NCI-H748 (cell line): ENCODE results near the gene MAP3K2.

Source experiments
- DNase-seq: peaks from one replicate; lab custom pipeline; 2025; ENCODE audit not compliant: unreplicated experiment; lab: John Stamatoyannopoulos, UW

The MAP3K2 gene

DNA sequence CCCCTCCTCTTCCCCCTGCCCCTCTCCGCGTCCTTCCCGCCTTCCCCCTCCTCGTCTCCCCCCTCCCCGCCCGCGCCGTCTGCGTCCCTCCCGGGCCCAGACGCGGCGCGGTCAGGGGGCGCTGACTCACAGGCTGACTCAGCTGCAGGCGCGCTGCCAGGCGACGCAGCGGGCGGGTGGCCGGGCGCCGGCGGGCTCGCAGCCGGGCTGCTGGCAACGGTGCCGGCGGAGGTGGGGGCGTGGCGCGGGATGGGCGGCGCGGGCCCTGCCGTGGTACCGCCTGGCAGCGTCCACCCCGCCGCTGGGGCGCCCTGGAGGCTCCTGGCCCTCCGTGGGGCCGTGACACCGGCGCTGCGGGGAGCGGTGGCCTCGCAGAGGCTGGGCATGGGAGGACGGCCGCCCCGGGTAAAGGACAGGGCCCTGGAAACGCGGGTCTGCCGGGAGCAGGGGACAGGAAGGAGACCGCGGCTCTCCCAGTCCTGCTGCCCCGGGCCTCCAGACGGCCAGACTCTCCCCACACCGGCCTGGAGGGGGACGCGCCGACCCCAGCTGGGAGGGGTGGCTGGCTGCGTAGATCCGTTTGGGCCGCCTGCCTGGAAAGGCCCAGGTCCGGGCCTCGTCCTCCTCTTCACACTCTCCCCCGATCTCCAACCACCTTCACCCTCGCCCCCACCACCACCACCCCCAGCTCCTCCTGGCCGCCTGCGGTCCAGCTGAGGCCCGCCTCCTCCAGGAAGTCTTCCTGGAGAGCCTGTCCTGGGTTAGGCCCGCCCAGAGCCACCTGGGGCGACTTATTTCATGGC, 20.4 kb upstream of the MAP3K2 start:
- peak; percentile 86 for DNase-seq

DNA sequence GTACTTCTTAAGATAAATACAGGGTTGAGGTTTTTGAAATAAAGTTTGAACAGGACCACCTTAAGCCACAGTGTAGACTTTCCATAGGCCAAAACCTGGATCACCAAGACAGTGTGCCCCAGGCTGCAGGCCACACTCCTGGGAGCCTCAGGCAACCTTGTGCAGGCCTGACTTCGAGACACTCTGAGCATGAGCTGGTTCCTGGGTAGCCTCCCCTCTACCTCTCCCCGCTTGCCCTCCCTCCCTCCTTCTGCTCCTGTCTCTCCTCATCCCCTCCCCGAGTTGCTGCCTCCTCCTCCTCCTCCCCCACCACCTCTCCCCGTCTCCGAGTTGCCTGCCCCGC, 19.9 kb upstream of the MAP3K2 start:
- DNase-seq, result no peak

DNA sequence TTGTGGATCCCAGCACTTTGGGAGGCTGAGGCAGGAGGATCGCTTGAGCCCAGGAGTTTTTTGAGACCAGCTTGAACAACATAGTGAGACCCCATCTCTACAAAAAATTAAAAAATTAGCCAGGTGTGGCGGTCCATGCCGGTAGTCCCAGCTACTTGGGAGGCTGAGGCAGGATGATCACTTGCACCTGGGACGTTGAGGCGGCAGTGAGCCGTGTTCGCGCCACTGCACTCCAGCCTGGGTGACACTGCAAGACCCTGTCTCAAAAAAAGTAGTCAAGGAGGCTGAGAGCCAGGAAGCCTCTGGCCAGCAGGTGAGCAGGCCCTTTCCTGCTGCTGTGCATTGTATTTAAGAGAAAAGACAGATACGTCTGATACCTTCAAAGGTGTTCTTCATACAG, 19.3 kb upstream of the MAP3K2 start:
- DNase-seq, result no peak

DNA sequence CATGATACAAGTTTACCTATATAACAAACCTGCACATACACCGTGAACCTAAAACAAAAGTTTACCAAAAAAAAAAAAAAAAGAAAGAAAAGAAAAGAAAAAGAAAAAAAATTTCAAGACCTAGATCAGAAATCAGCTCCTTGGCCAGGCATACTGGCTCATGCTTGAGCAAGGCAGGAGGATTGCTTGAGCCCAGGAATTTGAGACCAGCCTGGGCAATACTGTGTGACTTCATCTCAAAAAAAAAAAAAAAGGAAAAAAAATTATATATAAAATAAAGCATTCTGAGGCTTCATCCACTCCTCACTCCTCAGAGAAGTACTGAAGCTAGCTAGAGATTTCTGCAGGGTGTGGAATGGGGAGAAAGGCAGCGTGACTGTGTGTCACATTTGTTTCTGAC, 18.7 kb upstream of the MAP3K2 start:
- DNase-seq, result no peak

DNA sequence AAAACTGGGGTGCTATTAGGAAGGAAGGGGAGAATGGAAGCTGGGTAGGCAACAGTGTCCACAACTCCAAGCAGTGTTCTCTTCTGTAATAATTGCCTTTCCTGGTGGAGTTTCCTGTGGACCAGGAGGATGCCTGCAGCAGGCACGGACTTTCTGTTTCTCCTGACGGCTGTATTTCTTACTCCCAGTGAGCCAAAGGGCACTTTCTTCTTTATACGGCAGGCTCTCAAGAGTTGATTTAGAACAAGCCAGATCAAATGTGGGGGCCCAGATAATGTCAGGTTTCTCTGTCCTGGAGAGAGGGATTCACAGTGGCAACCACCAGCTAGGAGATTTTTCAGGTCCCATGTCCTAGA, 17.5 kb upstream of the MAP3K2 start:
- DNase-seq, result no peak

DNA sequence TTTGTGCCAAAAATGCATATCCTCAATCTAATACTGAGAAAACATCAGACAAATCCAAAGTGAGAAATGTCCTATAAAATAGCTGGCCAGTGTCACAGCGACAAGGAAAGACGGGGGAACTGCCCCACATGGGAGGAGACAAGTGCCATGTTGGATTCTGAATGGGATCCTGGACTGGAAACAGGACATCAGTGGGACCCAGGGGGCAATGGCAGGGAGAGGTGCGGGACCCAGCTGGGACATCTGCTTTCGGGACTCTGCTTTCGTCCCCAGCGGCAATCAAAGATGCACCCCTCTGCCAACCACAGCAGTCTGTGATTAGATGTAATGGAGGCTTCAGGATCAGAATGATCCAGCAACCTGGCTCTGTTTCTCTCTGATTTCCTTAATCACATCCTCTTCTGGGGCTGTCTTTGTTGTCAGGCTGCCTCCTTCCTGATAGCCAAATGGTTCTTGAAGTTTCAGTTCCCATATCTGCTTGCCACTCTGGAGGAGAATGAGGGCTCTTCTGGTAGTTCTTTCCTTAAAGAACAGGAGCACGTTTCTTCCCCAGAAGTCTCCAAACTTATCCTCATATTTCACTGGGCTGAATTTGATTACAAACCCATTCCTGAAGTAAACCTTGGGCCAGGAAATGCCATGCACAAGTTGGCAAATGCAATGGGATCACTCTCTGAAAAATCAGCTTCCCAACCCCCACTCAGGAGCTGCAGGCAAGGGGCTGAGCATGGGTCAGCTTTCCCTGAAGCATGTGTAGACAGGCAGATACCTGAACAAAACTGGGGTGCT, 16.9 kb upstream of the MAP3K2 start:
- DNase-seq, result no peak

DNA sequence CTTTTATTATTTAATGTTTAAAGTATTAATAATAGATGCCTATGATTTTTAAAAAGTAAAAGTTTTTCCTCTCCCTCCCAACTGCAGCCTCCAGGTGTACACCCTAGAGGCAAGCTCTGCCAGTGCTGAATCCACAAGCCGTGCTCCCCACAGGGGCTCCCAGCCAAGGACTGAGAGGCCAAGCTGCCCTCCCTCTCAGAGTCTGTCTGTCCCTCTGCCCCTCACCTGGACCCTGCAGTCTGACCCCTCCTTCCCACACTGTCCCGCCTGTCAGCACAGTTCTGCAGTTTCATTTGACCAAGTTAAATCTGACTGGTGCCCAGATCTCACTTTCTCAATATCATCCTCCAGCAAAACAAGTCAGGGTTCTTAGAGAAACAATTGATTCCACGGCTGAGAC, 15.7 kb upstream of the MAP3K2 start:
- no peak for DNase-seq

DNA sequence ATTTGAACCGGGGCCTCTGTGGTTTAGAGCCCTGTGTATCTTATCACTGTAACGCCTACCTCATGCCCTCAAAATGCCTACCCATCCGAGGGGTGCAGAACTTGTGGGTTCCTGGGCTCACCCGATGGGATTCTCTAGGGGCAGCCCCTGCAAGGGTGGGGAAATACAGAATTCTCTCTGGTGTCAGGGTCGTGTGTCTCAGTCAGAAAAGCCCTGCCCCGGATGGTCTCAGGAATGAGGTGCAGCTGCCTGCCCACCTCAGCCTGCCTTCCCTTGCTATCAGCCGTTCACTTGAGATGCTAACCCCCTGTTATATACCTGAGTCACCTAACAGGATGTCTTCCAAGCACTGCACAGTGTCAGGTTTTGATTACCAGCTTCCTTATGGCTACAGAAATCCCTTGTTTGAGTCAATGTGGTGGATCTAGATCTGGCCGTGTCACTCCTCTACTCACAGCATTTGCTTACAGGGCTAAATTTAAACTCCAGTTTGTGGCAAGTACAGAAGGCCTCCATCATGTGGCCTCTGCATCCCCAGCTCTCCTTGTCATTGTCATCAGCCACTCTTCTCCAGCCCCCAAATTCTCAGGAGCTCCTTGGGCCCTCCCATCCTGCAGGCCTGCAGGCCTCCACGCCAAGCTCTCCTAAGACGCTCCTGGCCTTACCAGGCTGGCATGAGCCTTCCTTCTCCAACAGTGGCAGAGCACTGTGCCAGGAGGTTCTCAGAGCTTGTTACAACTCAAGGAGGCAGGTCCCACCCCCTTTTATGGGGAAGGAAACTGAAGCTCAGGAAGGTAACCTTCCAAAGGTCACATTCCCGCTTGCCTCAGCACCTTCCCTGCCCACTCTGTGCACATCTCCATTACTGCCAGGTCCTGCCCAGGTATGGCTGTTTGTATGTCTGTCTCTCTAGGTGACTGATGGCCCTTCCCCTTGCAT, 14.3 kb upstream of the MAP3K2 start:
- no peak for DNase-seq

DNA sequence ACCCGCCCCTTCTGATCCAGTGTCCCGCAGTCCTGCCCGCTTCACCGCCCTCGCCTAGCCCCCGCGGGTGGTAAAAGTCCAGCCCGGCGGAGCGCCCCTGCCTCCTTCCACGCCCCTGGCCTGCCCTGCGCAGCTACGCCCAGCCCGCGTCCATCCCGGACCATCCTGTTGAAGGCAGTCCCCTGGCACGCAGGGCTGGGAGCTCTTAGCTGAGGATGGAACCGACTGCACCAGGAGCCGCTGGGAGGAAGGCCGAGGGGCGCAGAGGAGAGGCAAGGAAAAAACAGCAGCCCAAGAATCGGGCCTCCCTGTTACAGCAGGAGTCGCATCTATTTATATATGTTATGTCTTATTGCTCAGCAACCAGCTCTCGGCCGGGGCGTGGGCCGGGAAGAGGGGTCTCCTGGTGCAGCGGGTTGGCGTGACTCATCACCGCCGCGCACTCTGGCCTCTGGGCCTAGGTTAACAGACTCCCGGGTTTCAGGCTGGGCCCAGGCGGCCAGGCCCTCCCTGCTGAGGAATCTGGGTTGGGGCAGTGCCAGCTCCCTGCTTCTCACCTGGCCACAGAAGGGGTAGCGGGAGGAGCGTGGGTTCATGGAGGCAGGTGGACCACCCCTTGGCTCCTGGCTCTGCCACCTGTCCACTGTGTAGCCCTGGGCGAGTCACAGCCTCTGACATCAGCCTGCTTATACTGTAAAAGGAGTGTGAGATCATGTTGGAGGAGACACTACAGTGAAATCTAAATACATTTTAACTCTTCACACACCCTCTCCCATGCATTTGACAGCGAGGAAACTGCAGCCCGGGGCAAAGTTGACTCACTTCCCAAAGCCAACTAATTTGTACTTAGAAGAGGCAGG, 13.4 kb upstream of the MAP3K2 start:
- DNase-seq, result no peak

DNA sequence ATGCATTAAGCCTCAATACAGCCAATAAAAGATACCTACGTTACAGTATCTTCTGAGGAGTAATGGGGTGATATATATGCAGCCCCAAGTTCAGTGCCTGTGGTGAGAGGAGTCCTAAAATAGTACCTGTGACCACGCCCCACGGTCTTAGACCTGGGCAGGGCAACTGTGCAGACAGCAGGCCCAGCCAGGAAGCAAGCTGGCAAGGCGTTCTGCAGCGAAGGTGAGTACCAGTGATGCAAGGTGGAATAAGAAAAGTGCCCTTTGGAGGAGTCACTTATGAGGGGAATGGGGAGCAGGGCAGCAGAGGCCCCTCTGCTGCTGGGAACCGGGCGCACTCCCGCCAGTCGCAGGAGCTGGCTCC, 12.7 kb upstream of the MAP3K2 start:
- DNase-seq, result no peak

DNA sequence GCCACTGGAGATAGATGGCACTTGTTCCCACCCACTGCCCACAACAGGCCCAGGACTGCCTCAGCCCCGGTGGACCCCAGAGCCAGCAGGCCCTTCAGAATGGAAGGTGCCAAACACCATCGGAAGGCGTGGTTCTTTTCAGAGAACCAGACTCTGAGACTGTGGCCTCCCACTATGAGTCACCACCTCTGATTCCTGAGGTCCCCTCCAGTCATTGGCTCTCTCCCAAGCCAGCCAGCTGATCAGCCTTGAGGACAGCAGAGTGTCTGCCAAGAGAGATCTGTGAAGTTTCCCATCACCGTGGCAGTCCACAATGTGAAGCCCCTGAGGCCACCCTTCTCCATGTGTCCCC, 10.4 kb upstream of the MAP3K2 start:
- DNase-seq, result no peak

DNA sequence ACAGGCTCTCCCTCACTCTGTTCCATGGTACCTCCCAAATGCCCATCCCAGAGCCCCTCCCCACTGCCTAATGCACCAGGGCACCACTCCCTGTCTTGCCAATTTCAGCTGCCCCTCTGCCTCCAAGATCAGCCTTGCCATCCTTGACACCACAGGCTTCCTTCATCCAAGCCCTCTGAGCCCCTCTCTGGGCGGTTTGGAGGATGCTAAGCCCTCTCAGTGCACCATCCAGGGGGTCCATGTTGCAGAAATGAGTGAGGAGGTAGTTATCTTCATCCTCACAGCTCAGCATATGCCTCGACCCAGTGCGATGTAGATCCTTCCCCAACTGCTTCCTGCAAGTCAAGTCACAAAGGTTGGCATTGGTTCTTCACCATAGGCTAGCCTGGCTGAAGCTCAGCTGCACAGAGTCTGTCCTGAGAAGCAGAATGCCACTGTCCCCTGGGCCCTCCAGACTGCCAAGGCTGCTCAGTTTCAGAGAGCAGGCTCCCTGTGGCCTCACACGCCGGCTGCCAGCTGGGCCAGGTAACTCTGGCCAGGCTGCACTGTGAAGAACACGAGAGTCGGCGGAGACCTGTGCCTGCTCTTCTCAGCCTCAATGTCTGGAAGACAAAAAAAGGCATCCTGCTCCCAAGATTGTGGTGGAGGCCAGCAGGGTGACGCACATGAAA, 9.9 kb upstream of the MAP3K2 start:
- no peak for DNase-seq

DNA sequence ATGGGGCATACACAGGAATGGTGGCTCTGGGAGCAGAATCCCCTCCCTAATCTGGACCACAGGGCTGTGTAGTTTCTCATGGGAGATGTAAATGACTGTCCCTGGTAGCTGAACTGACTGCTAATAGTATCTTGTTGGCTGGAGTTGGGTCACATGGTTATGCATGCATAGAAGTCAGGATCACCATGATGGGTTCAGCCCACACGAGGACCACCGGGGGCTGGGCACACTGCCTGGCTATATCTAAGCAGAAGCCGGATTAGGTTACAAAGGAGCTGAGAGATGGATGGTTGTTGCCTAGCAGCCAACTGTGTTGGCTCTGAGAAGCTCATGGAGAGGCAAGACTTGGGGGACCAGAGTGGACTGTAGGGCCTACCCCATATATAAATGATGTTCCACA, 6.7 kb upstream of the MAP3K2 start:
- no peak for DNase-seq

DNA sequence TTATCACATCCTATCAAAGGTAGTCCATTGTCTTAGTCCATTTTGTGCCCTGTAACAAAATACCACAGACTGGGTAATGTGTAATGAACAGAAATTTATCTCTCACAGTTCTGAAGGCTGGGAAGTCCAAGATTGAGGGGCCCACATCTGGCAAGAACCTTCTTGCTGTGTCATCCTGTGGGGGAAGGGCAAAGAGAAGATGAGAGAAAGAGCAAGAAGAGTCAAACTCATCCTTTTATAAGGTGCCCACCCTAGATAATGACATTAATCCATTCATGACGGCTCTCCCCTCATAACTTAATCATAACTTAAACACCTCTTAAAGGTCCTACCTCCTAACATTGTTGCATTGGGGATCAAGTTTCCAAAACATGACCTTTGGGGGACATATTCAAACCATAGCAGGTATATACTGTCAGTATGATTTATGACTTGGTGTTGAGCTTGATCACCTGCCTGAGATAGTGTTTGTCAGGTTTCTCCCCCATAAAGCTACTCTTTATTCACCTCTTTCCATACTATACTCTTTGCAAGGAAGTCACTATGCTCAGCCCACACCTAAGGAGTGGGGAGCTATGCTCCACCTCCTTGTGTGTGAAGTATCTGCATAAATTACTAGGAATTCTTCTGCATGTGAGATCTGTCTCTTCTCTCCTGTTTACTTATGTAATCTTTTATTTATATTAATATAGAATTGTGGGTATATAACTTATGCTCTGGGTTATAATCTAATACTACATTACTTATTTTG, 5.2 kb upstream of the MAP3K2 start:
- DNase-seq, result no peak

DNA sequence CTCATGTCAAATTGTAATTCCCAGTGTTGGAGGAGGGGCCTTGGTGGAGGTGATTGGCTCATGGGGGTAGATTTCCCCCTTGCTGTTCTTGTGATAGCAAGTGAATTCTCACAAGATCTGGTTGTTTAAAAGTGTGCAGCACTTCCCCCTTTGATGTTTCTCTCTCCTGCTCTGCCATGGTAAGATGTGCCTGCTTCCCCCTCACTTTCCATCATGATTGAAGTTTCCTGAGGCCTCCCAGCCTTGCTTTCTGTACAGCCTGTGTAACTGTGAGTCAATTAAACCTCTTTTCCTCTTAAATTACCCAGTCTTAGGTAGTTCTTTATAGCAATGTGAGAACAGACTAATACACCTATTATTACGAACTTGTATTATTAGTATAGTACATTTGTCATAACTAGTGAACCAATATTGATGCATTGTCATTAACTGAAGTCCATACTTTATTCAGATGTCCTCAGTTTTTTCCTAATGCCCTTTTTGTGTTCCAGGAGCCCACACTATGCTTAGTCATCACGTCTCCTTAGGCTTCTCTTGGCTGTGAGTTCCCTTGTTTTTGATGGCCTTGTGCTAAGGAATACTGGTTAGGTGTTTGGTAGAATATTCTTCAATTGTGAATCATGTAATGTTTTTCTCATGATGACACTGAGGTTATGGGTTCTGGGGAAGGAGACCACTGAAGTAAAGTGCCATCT, 4.5 kb upstream of the MAP3K2 start:
- no peak for DNase-seq

DNA sequence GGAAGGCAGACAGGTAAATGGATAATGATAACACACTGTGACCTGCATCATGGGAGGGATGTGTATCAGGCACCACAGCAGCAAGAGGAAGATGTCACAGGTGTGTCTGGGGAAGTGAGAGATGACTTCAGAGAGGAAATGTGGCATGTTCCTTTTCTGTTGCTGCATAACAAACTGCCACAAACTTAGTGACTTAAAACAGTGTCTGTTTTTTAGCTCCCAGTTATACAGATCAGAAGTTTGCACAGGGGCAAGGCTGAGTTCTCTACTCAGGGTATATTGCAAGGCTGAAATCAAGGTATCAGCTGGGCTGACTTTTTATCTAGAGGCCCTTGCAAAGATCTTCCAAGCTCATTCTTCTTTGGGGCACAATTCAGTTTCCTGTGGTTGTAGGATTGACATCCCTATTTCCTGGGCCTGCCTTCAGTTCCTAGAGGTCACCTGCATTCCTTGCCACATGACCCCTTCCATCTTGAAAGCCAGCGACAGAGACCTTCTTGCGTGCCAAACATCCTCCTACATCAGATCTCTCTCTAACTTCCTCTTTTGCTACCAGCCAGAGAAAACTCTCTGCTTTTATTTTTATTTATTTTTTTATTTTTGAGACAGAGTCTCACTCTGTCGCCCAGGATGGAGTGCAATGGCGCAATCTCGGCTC, 2.1 kb upstream of the MAP3K2 start:
- DNase-seq, result no peak

DNA sequence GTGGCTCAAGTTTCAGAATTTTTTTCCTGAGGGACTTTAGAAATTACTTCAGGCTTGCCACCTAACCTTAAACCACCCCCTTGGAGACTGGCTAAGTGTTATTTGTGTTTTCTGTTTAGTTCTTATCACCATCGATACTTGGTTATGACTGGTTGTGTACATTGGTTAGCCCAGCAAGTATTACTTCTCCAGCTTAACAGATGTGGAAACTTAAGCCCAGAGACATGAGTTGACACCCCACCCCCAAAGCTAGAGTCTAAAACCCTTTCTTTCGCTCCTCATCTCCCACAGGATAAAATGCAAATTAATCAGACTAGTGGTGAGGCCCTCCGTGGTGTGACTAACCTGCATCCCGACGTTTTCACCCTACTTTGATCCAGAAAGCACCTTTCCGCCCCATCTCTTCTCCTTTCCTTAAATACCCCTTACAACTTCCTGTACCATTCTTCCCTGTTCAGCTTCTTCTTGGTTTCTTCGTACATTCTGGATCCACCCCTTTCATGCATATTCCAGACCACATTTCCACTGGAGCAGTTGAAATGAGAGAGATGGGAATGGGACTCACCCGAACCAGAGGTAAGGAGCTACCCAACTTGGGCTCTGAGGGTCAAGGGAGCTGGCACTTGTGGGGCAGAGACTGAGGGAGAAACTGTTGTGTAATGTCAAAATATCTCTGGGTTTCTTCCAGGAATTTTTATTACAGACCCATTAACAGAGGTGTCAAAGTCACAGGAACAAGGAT, 819 bp upstream of the MAP3K2 start:
- no peak for DNase-seq
